GM15510 (cell line): ENCODE results near the gene DAGLA.

Experiments
- POLR2A ChIP-seq: IDR thresholded peaks from 3 replicates; pipeline ENCODE4 v1.6.1; 2011; ENCODE audit warnings: borderline replicate concordance; ENCODE audit not compliant: insufficient read length; ENCODE audit errors: extremely low read depth

Gene DAGLA

GRCh38 chr11:61697078-61697502 is 16.9 kb downstream of the DAGLA start:
- no peak for TF ChIP-seq POLR2A

DNA sequence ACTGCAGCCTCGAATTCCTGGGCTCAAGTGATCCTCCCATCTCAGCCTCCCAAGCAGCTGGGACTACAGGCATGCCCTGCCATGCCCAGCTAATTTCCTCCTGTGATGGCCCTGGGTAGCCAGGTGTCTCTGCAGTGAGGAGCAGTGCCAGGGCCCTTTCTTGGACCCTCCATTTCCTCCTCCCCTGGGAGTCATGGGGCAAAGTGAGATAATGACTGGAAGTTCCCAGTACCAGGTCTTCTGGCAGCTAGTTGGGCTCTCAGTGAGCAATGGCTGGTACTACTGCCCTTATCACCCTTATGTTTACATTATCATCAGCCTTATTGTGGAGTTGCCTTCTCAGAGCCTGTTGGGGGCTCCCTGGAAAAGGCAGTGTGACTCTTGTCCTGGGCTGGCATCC is 17.6 kb downstream of the DAGLA start:
- TF ChIP-seq POLR2A = no peak

DNA sequence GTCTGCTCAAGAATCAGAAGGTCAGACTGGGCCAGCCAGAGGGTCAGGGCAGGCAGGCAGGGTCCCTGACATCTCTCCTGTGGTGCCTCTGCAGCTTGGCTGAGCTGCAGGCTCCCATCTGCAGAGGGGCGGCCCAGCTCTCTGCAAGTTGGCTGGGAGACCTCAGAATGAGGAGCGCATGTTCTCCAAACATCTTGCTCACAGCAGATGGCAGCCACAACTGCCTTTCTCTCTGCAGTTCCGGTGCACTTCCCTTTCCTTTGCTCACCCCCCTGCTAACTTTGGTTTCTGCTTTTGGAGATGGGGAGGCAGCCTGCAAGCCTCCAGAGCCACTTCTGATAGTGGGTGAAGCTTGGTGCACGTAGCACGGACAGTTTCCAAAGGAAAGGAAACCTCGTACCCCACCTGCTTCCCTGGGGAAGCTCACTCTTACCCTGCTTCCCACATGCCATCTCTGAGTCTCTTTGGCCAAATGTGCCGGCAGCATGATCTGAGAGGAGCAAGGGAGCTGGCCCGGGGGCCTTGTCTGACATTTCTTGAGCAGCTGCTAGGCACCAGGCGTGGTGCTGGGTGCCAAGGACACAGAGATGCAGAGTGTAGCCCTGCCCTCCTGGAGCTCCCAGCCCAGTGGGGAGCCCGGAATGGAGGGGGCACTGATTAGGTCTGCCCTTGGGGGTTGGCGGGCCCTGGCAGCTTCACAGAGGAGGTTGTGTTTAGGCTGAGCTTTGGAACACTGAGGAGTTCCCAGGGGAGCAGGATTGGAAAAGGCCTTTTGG is 18.2 kb downstream of the DAGLA start:
- TF ChIP-seq POLR2A = no peak

DNA sequence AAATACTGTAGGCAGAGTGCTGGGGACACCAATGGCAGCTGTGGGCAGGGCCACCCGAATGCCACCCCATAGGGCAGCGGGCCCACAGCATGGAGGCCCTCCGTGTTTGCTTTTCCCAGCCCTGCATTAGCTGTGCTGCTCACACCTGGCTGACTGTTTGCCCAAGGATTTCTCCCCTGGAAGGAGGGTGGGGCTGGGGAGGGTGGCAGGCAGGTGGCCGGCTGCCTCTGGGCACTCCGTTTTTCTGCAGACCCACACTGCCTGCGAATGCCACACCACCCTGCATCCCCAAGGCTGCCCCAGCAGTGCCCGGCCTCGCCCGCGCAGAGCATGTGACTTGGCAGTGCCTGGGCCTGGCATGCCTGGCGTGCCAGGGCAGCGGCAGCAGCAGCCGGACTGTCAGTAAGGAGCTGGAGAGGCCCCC is 19.6 kb downstream of the DAGLA start:
- TF ChIP-seq POLR2A = no peak

- no peak for TF ChIP-seq POLR2A
Measured at GRCh38 chr11:61700212-61700611, 20.0 kb downstream of the DAGLA start.

DNA sequence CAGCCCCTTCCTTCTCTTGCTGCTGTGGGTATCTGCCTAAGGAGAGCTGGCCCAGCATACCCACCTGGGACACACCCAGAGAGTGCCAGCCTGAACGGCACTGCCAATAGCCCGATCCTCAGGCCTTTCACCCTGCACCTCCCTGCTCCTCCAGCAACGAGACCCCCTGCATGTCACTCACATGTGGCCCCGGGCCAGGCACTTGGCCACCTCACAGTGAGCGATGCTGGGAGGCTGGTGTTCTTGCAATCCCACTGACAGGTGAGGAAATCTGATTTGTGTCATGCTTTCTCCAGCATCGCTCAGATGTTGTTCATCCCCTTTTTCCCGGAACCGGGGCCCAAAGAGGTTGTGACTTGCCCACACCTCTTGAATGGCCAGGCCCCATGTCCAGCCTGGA is 20.5 kb downstream of the DAGLA start:
- no peak for TF ChIP-seq POLR2A

DNA sequence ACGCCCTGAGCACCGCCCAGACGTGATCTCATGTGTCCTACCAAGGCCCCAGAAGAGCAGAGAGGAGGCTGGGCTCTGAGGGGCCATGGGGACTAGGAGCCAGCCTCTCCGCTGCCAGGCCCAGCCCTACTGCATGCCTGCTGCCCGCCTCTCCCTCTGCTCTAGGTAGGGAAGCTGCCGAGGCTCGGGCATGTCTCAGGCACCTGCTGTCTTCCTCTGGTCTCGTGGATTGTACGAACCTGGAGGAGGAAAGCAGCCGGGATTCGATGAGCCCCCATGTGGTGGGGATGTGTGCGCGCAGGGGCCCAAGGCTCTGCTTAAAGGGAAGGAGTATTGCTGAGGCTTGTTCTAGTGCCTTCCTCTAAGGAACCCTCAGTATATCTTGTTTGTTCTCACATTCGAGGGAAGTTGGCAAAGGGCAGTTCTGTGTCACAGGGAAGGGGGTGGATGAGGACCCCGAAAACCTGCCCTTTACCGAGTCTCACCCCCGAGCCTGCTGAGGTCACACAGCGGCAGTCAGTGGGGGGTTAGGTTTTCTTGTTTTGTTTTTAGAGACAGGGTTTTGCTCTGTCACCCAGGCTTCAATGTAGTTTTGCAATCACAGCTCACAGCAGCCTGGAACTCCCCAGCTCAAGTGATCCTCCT is 21.2 kb downstream of the DAGLA start:
- TF ChIP-seq POLR2A = no peak

- TF ChIP-seq POLR2A = no peak
Measured at GRCh38 chr11:61702701-61703312, 22.6 kb downstream of the DAGLA start.

- no peak for TF ChIP-seq POLR2A
Measured at GRCh38 chr11:61704838-61705237, 24.6 kb downstream of the DAGLA start.

- TF ChIP-seq POLR2A = no peak
Measured at GRCh38 chr11:61706452-61707400, 26.5 kb downstream of the DAGLA start.

DNA sequence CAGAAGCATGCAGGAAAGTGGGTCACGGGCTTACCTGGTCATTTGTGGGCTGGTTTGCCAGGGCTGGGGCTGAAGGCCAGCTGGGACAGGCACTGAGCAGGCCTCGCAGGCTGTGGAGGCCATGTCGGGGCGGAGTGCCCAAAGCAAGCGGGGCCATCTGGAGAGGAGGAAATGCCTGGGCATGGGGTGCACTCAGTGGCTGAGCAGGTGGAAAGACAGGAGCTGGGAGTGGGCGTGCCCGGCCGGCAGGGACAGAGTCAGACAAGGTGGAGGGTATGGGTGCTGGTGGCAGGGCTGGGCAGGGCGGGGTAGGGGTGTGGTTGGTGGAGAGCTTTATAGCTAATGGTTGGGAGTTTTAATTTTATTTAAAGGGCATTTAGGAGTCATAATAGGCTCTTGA is 27.4 kb downstream of the DAGLA start:
- TF ChIP-seq POLR2A = no peak

GRCh38 chr11:61709110-61709509 is 28.9 kb downstream of the DAGLA start:
- no peak for TF ChIP-seq POLR2A

DNA sequence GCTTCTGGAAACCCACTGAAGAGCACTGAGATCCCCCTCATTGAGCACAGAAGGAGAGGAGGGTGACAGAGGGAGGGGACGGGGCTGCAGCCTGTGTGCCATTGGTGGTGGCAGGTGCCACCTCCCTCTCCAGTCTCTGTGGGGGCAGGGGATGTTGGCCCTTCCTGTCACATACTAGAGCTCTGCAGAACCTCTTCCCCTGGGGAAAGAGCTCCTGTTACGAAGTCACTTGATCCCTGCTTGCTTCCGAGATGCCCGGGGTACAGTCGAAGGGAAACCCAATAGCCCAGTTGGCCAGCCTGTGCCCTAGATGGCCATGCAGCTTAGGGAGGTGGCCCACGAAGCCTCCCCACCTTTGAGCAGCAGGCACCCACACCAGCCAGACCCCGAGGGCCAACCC is 29.4 kb downstream of the DAGLA start:
- no peak for TF ChIP-seq POLR2A

GRCh38 chr11:61710019-61710418 is 29.8 kb downstream of the DAGLA start:
- no peak for TF ChIP-seq POLR2A

- TF ChIP-seq POLR2A = no peak
Measured at GRCh38 chr11:61711037-61711436, 30.8 kb downstream of the DAGLA start.
